Effector memory CD4-positive, alpha-beta T cell (primary cell): ENCODE measurements around the gene TRMT5.

Experiments used
- DNase-seq, 3 donors: peaks; one replicate each; pipeline ENCODE4 v3.0.0-alpha.2; 2020
- H3K27ac ChIP-seq: 2 replicates; pipeline ENCODE4 v1.7.0; 2013; ENCODE audit warnings: mild to moderate bottlenecking, low read length, moderate library complexity; ENCODE audit not compliant: insufficient read depth, poor library complexity, severe bottlenecking
- H3K27me3 ChIP-seq: replicated peaks from 2 replicates; pipeline ENCODE4 v1.7.0; 2013; ENCODE audit warnings: mild to moderate bottlenecking, low read length; ENCODE audit not compliant: insufficient read depth, control insufficient read depth, poor library complexity, severe bottlenecking
- H3K36me3 ChIP-seq: 2 replicates; pipeline ENCODE4 v1.7.0; 2013; ENCODE audit warnings: mild to moderate bottlenecking, low read length, moderate library complexity; ENCODE audit not compliant: control insufficient read depth, insufficient read depth
- H3K4me1 ChIP-seq: 2 replicates; pipeline ENCODE4 v1.7.0; 2013; ENCODE audit warnings: low read length, mild to moderate bottlenecking; ENCODE audit not compliant: control insufficient read depth, insufficient read depth, poor library complexity, severe bottlenecking
- H3K4me3 ChIP-seq: 2 replicates; pipeline ENCODE4 v1.7.0; 2013; ENCODE audit warnings: low read length, low read depth, mild to moderate bottlenecking; ENCODE audit not compliant: insufficient read depth, poor library complexity, severe bottlenecking
- H3K9me3 ChIP-seq: 2 replicates; pipeline ENCODE4 v1.7.0; 2013; ENCODE audit warnings: mild to moderate bottlenecking, low read length, moderate library complexity; ENCODE audit not compliant: control insufficient read depth

The TRMT5 gene

GRCh38 chr14:60984196-60984595, 3.3 kb upstream of the TRMT5 start:
- DNase-seq: no peak
- Histone ChIP-seq H3K4me3 (no peak overlapping the region), H3K36me3 (no peaks in the 10 kb centered on the region), H3K9me3 (no peaks in the 10 kb centered on the region), H3K27ac (no peak overlapping the region), H3K27me3 (no peaks in the 10 kb centered on the region), H3K4me1 (peaks cover 10% of the 10 kb centered on the region)

- Histone ChIP-seq H3K4me1 (peaks cover 10% of the 10 kb centered on the region), H3K27me3 (no peaks in the 10 kb centered on the region), H3K9me3 (no peaks in the 10 kb centered on the region), H3K4me3 (peak overlapping the region; percentile 97), H3K27ac (peak overlapping the region; percentile 84), H3K36me3 (no peaks in the 10 kb centered on the region)
- DNase-seq: no peak
Observed at GRCh38 chr14:60981633-60982455, 965 bp upstream of the TRMT5 start.

GRCh38 chr14:60977847-60978246, 3.0 kb downstream of the TRMT5 start:
- no peak for DNase-seq
- Histone ChIP-seq H3K4me3 (no peak overlapping the region), H3K27ac (no peak overlapping the region), H3K4me1 (peaks cover 10% of the 10 kb centered on the region), H3K27me3 (no peaks in the 10 kb centered on the region), H3K9me3 (no peaks in the 10 kb centered on the region), H3K36me3 (no peaks in the 10 kb centered on the region)

- no peak overlapping the region for H3K27ac ChIP-seq
- H3K27me3 ChIP-seq: no peaks in the 10 kb centered on the region
- no peaks in the 10 kb centered on the region for H3K36me3 ChIP-seq
- H3K9me3 ChIP-seq: no peaks in the 10 kb centered on the region
- H3K4me1 ChIP-seq: no peaks in the 10 kb centered on the region
- no peak overlapping the region for H3K4me3 ChIP-seq
- no peak for DNase-seq
Observed at GRCh38 chr14:60975551-60975950, 5.3 kb downstream of the TRMT5 start.

GRCh38 chr14:60974090-60974651, 6.7 kb downstream of the TRMT5 start:
- Histone ChIP-seq H3K9me3 (no peaks in the 10 kb centered on the region), H3K27me3 (no peaks in the 10 kb centered on the region), H3K36me3 (no peaks in the 10 kb centered on the region), H3K4me3 (no peak overlapping the region), H3K27ac (no peak overlapping the region), H3K4me1 (no peaks in the 10 kb centered on the region)
- DNase-seq: no peak

GRCh38 chr14:60973070-60973469, 7.8 kb downstream of the TRMT5 start:
- no peak for DNase-seq
- no peaks in the 10 kb centered on the region for H3K9me3 ChIP-seq
- no peak overlapping the region for H3K4me3 ChIP-seq
- H3K4me1 ChIP-seq: no peaks in the 10 kb centered on the region
- no peaks in the 10 kb centered on the region for H3K36me3 ChIP-seq
- H3K27ac ChIP-seq: no peak overlapping the region
- H3K27me3 ChIP-seq: no peaks in the 10 kb centered on the region

GRCh38 chr14:60972295-60972694, 8.6 kb downstream of the TRMT5 start:
- Histone ChIP-seq H3K27me3 (no peaks in the 10 kb centered on the region), H3K36me3 (no peaks in the 10 kb centered on the region), H3K4me1 (no peaks in the 10 kb centered on the region), H3K4me3 (no peak overlapping the region), H3K9me3 (no peaks in the 10 kb centered on the region), H3K27ac (no peak overlapping the region)
- DNase-seq: no peak

- no peaks in the 10 kb centered on the region for H3K36me3 ChIP-seq
- DNase-seq: no peak
- H3K4me1 ChIP-seq: no peaks in the 10 kb centered on the region
- no peak overlapping the region for H3K27ac ChIP-seq
- H3K9me3 ChIP-seq: no peaks in the 10 kb centered on the region
- no peaks in the 10 kb centered on the region for H3K27me3 ChIP-seq
- H3K4me3 ChIP-seq: no peak overlapping the region
Observed at GRCh38 chr14:60971271-60971670, 9.6 kb downstream of the TRMT5 start.

GRCh38 chr14:60970146-60970545, 10.7 kb downstream of the TRMT5 start:
- Histone ChIP-seq H3K4me1 (no peaks in the 10 kb centered on the region), H3K27me3 (no peaks in the 10 kb centered on the region), H3K27ac (no peak overlapping the region), H3K36me3 (no peaks in the 10 kb centered on the region), H3K4me3 (no peak overlapping the region), H3K9me3 (no peaks in the 10 kb centered on the region)
- no peak for DNase-seq

- H3K36me3 ChIP-seq: no peaks in the 10 kb centered on the region
- no peak for DNase-seq
- H3K27ac ChIP-seq: no peak overlapping the region
- H3K27me3 ChIP-seq: no peaks in the 10 kb centered on the region
- no peaks in the 10 kb centered on the region for H3K4me1 ChIP-seq
- no peak overlapping the region for H3K4me3 ChIP-seq
- no peaks in the 10 kb centered on the region for H3K9me3 ChIP-seq
Observed at GRCh38 chr14:60968671-60969070, 12.2 kb downstream of the TRMT5 start.
